Measurements from ENCODE around the gene DOCK9. TPM values are rescaled to one million over a fixed set of nuclear protein-coding genes. Genes with fewer than 3 reads are reported as not detected.
A peak's percentile ranks its signal among the peaks of the same experiment; 100 is the strongest.

DOCK9 gene
- total RNA-seq, 8 experiments from 2014 or later: 1.8 to 39.0 (median 4.9) TPM

GRCh38 chr13:98851276-98851675 is 126.6 kb downstream of the DOCK9 start:
- Histone ChIP-seq H3K4me1 (replicated peaks in 1 of 2) (peaks cover 0 to 2% of the 10 kb centered on the region in 2 donors), H3K27ac (no peak overlapping the region), H3K4me3 (no peak overlapping the region)
- ATAC-seq (replicated peaks in 6 of 8): no peak
- in situ Hi-C loops (cut with MboI; ENCODE audit: low pct_unique_long_range_greater_than_20kb in 2 of 9, low sequenced_read_pairs in 9 of 9, unreplicated experiment in 9 of 9): loop anchor here in 1 of 9 experiments (25.0 kb wide), 1 partner anchor 186 kb away; no protein-coding TSS in a partner anchor
- WGBS, 10 experiments: 60 to 100% (median 88%) methylated on average over 1 to 5 of the region's 6 CpGs; no CpG with 5 or more reads in 2 of the 10 experiments

- Histone ChIP-seq H3K4me3 (no peak overlapping the region), H3K27ac (no peak overlapping the region), H3K4me1 (replicated peaks in 1 of 2) (peaks cover 0 to 2% of the 10 kb centered on the region in 2 donors)
- in situ Hi-C loops (cut with MboI; ENCODE audit: low pct_unique_long_range_greater_than_20kb in 2 of 9, low sequenced_read_pairs in 9 of 9, unreplicated experiment in 9 of 9): loop anchor here in 3 of 9 experiments (25.0 kb wide), 2 partner anchors 361 to 386 kb away; no protein-coding TSS in a partner anchor
- WGBS, 10 experiments: 86 to 96% (median 90%) methylated on average over 2 to 6 of the region's 7 CpGs; no CpG with 5 or more reads in 7 of the 10 experiments
- ATAC-seq (replicated peaks in 6 of 8): no peak
Measured at GRCh38 chr13:98848746-98849145, 129.1 kb downstream of the DOCK9 start.

GRCh38 chr13:98847780-98848179 is 130.1 kb downstream of the DOCK9 start:
- WGBS, 10 experiments: 32 to 100% (median 43%) methylated on average over 1 to 5 of the region's 5 CpGs; no CpG with 5 or more reads in 2 of the 10 experiments
- in situ Hi-C loops (cut with MboI; ENCODE audit: low pct_unique_long_range_greater_than_20kb in 2 of 9, low sequenced_read_pairs in 9 of 9, unreplicated experiment in 9 of 9): loop anchor here in 3 of 9 experiments (25.0 kb wide), 2 partner anchors 360 to 385 kb away; no protein-coding TSS in a partner anchor
- Histone ChIP-seq H3K27ac (no peak overlapping the region), H3K4me1 (replicated peaks in 1 of 2) (peaks cover 0 to 2% of the 10 kb centered on the region in 2 donors), H3K4me3 (no peak overlapping the region)
- peak in 1 of 8 experiments; percentile 27 for ATAC-seq (replicated peaks in 6 of 8)

- Histone ChIP-seq H3K27ac (no peak overlapping the region), H3K4me3 (no peak overlapping the region)
- 44 to 95% (median 88%) methylated on average over 1 to 4 of the region's 4 CpGs for WGBS, 10 experiments
Measured at GRCh38 chr13:98846986-98847385, 130.9 kb downstream of the DOCK9 start.

GRCh38 chr13:98846521-98846920 is 131.3 kb downstream of the DOCK9 start:
- H3K4me1 ChIP-seq (replicated peaks in 1 of 2): peaks cover 0 to 2% of the 10 kb centered on the region in 2 donors
- in situ Hi-C loops (cut with MboI; ENCODE audit: low pct_unique_long_range_greater_than_20kb in 2 of 9, low sequenced_read_pairs in 9 of 9, unreplicated experiment in 9 of 9): loop anchor here in 3 of 9 experiments (25.0 kb wide), 2 partner anchors 359 to 384 kb away; no protein-coding TSS in a partner anchor
- no peak for ATAC-seq (replicated peaks in 6 of 8)
- 43 to 94% (median 76%) methylated on average over 1 to 5 of the region's 5 CpGs; no CpG with 5 or more reads in 3 of the 10 experiments for WGBS, 10 experiments
- no peak overlapping the region for H3K4me3 ChIP-seq
- no peak overlapping the region for H3K27ac ChIP-seq

More at GRCh38 chr13:98846986-98847385, 130.9 kb downstream of the DOCK9 start:
- no peak for ATAC-seq (replicated peaks in 6 of 8)
- in situ Hi-C loops (cut with MboI; ENCODE audit: low pct_unique_long_range_greater_than_20kb in 2 of 9, low sequenced_read_pairs in 9 of 9, unreplicated experiment in 9 of 9): loop anchor here in 3 of 9 experiments (25.0 kb wide), 2 partner anchors 360 to 385 kb away; no protein-coding TSS in a partner anchor
- H3K4me1 ChIP-seq (replicated peaks in 1 of 2): peaks cover 0 to 2% of the 10 kb centered on the region in 2 donors

DNA sequence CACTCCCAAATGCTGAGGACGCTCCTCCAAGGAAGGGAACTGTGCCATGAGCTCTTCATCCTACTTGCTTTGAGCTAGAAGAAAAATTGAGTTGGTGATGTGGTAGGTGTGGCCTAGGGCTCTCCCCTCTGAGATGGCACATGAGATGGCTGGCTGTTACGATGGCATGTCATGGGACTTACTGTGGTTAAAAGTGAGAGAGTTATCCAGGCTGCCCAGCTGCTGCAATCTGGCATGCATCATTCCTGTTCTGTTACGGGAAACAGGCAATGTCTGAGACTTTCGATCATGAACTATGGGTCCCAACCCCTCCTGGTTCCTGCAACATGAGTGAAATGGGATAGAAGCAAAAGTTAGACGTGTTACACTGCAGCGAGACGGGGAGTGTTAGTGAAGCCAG is 132.1 kb downstream of the DOCK9 start:
- 40 to 100% (median 88%) methylated on average over 1 to 4 of the region's 7 CpGs; no CpG with 5 or more reads in 4 of the 10 experiments for WGBS, 10 experiments
- Histone ChIP-seq H3K4me3 (no peak overlapping the region), H3K4me1 (replicated peaks in 1 of 2) (peaks cover 0 to 2% of the 10 kb centered on the region in 2 donors), H3K27ac (no peak overlapping the region)
- no peak for ATAC-seq (replicated peaks in 6 of 8)
- in situ Hi-C loops (cut with MboI; ENCODE audit: low pct_unique_long_range_greater_than_20kb in 2 of 9, low sequenced_read_pairs in 9 of 9, unreplicated experiment in 9 of 9): loop anchor here in 3 of 9 experiments (25.0 kb wide), 2 partner anchors 358 to 383 kb away; no protein-coding TSS in a partner anchor

- peaks cover 0 to 4% of the 10 kb centered on the region in 2 donors for H3K4me1 ChIP-seq (replicated peaks in 1 of 2)
- in situ Hi-C loops (cut with MboI; ENCODE audit: low pct_unique_long_range_greater_than_20kb in 2 of 9, low sequenced_read_pairs in 9 of 9, unreplicated experiment in 9 of 9): loop anchor here in 3 of 9 experiments (25.0 kb wide), 2 partner anchors 357 to 382 kb away; no protein-coding TSS in a partner anchor
- 29 to 80% (median 57%) methylated on average over 1 of the region's 1 CpG; no CpG with 5 or more reads in 1 of the 10 experiments for WGBS, 10 experiments
- H3K27ac ChIP-seq: no peak overlapping the region
- ATAC-seq (replicated peaks in 6 of 8): no peak
- H3K4me3 ChIP-seq: no peak overlapping the region
Measured at GRCh38 chr13:98844021-98844420, 133.8 kb downstream of the DOCK9 start.

- ATAC-seq (replicated peaks in 6 of 8): no peak
- in situ Hi-C loops (cut with MboI; ENCODE audit: low pct_unique_long_range_greater_than_20kb in 2 of 9, low sequenced_read_pairs in 9 of 9, unreplicated experiment in 9 of 9): loop anchor here in 3 of 9 experiments (25.0 kb wide), 2 partner anchors 356 to 381 kb away; no protein-coding TSS in a partner anchor
- 13 to 100% (median 45%) methylated on average over 1 to 3 of the region's 3 CpGs; no CpG with 5 or more reads in 1 of the 10 experiments for WGBS, 10 experiments
- Histone ChIP-seq H3K27ac (no peak overlapping the region), H3K4me1 (replicated peaks in 1 of 2) (peaks cover 4% of the 10 kb centered on the region in 2 donors), H3K4me3 (no peak overlapping the region)
Measured at GRCh38 chr13:98843482-98843877, 134.4 kb downstream of the DOCK9 start.

DNA sequence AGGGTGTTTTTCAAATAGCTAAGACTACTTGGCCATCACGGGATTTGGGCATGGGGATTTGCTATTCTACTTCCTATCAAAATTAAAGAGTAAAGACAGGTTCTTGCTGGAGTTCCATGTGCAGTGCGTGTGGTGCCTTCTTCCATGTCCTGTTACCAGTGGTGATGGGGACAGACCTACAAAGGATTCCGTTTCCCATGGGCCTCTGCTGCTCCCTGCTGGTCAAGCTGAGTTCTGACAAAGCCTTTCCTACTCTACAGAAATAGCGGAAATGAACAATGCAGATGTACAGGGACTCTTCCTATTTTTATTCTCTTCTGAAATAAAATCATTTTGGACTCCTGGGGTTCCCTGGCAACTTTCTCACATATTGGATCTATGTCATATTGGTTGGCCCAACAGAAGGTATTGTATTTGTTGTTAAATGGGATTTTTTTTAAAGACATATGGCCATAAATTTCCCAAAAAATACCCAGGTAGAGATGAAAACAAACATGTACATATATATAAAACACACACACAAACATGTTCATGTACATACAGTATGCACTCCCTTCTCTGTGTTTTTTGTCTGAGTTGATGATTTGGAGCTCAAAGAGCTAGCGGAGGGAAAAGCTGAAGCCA is 134.9 kb downstream of the DOCK9 start:
- WGBS, 10 experiments: 4 to 75% (median 29%) methylated on average over 2 to 5 of the region's 5 CpGs; no CpG with 5 or more reads in 2 of the 10 experiments
- no peak overlapping the region for H3K4me3 ChIP-seq
- peak; percentile 63 to 87 (median 75) for ATAC-seq (replicated peaks in 6 of 8)
- no peak overlapping the region for H3K27ac ChIP-seq
- H3K4me1 ChIP-seq (replicated peaks in 1 of 2): peaks cover 4% of the 10 kb centered on the region in 2 donors
- in situ Hi-C loops (cut with MboI; ENCODE audit: low pct_unique_long_range_greater_than_20kb in 2 of 9, low sequenced_read_pairs in 9 of 9, unreplicated experiment in 9 of 9): loop anchor here in 3 of 9 experiments (25.0 kb wide), 2 partner anchors 356 to 381 kb away; no protein-coding TSS in a partner anchor

- H3K27ac ChIP-seq: no peak overlapping the region
- 33 to 94% (median 79%) methylated on average over 2 of the region's 2 CpGs; no CpG with 5 or more reads in 3 of the 10 experiments for WGBS, 10 experiments
- no peak overlapping the region for H3K4me3 ChIP-seq
- H3K4me1 ChIP-seq (replicated peaks in 1 of 2): peaks cover 2 to 4% of the 10 kb centered on the region in 2 donors
- ATAC-seq (replicated peaks in 6 of 8): peak in 1 of 8 experiments; percentile 26
- in situ Hi-C loops (cut with MboI; ENCODE audit: low pct_unique_long_range_greater_than_20kb in 2 of 9, low sequenced_read_pairs in 9 of 9, unreplicated experiment in 9 of 9): loop anchor here in 3 of 9 experiments (25.0 kb wide), 2 partner anchors 355 to 380 kb away; no protein-coding TSS in a partner anchor
Measured at GRCh38 chr13:98842070-98842469, 135.8 kb downstream of the DOCK9 start.

- WGBS, 10 experiments: 0 to 93% (median 44%) methylated on average over 1 to 11 of the region's 14 CpGs; no CpG with 5 or more reads in 1 of the 10 experiments
- peak; percentile 90 to 99 (median 97) for ATAC-seq (replicated peaks in 6 of 8)
- H3K4me1 ChIP-seq (replicated peaks in 1 of 2): peaks cover 2 to 4% of the 10 kb centered on the region in 2 donors
- in situ Hi-C loops (cut with MboI; ENCODE audit: low pct_unique_long_range_greater_than_20kb in 2 of 9, low sequenced_read_pairs in 9 of 9, unreplicated experiment in 9 of 9): loop anchor here in 3 of 9 experiments (25.0 kb wide), 2 partner anchors 353 to 378 kb away; no protein-coding TSS in a partner anchor
- no peak overlapping the region for H3K4me3 ChIP-seq
- no peak overlapping the region for H3K27ac ChIP-seq
Measured at GRCh38 chr13:98839856-98840769, 137.8 kb downstream of the DOCK9 start.

GRCh38 chr13:98838776-98839175 is 139.1 kb downstream of the DOCK9 start:
- in situ Hi-C loops (cut with MboI; ENCODE audit: low pct_unique_long_range_greater_than_20kb in 2 of 9, low sequenced_read_pairs in 9 of 9, unreplicated experiment in 9 of 9): loop anchor here in 3 of 9 experiments (25.0 kb wide), 2 partner anchors 351 to 376 kb away; no protein-coding TSS in a partner anchor
- no peak overlapping the region for H3K4me3 ChIP-seq
- peak in 3 of 8 experiments; percentile 22 to 31 (median 29) for ATAC-seq (replicated peaks in 6 of 8)

More at GRCh38 chr13:98838776-98839175, 139.1 kb downstream of the DOCK9 start:
- H3K4me1 ChIP-seq (replicated peaks in 1 of 2): peaks cover 6 to 10% of the 10 kb centered on the region in 2 donors
- no peak overlapping the region for H3K27ac ChIP-seq
- 85 to 100% (median 97%) methylated on average over 2 of the region's 2 CpGs; no CpG with 5 or more reads in 2 of the 10 experiments for WGBS, 10 experiments
